Amniotic epithelial cell (primary cell): ENCODE results near the gene SYTL3.

Source experiments
- DNase-seq: peaks from one replicate; pipeline ENCODE4 v3.0.0-alpha.2; 2010; ENCODE audit warnings: low read depth

The SYTL3 gene

DNA sequence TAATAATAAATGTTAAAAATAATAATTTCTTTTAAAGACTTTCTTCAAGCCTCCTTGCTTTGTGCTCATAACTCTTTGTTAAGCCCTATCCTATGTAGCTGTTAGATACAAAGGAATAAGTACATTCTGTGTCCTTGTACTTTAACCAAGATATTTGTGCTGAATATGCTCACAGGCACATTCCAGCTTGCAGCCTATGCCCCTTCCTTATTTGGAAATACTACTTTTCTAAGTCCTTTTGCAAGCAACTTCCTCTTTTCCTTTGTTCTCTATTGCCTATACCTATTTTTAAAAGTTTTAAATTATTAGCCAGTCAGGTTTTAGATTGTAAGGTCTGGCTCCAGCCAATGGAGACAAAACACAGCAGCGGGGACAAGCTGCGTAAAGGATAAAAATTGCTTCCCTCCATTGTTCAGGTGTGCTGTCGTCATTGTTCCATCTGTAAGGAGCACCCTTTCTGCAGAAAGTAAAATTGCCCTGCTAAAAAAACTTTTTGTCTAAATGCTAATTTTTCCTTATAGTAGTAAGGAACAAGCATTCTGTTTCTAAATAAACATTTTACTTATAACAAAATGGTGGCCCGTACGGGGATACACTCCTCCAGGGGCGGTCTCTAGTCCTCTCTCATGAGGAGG, 80.2 kb downstream of the SYTL3 start:
- peak; percentile 34 for DNase-seq

DNA sequence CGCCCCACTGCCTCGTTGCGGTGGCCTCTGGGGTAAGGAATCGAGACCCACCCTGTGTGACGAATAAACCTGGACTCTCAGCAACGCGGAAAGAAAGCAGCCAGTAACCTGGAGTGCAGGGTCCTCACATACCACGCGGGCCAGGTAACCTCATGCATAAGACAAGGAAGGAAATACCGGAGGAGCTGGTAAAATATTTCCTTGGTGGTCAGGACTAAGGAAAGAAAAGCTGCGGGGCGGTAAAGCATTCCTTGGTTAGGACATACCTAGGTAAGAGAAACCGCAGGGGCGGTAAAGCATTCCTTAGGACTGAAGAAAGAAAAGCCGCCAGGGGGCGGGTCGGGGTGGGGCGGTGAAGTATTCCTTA, 80.7 kb downstream of the SYTL3 start:
- no peak for DNase-seq

- DNase-seq, result no peak
These were observed 85.2 kb downstream of the SYTL3 start for GRCh38 chr6:158735009-158735408.

DNA sequence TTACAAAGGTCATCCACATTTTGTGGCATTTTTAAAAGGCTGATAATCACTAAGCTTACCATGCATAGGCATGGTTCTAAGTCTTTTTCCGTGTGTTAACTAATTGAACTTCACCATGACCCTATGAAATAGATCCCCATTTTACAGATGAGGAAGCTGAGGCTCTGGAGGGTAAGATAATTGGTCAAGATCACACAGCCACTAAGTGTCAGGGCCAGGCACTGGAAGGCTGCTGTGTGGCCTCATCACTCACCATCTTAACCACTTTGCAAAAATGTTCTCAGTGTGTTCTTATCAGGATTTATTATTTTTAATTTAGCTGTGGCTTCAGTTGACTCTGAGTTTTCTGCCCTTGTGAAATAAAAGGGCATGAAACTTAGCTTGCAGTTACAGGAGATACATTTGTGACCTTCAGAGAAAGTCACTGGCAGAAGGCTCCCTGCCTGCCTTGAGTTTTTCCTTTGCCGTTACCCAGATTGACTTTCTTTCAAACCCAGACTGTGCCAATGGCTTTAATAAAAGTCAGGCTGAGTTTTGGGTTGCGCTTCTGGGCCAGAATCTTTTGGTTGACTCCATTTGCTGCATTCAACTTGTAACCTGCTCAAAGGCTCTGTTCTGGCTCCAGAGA, 87.3 kb downstream of the SYTL3 start:
- peak; percentile 67 for DNase-seq

DNA sequence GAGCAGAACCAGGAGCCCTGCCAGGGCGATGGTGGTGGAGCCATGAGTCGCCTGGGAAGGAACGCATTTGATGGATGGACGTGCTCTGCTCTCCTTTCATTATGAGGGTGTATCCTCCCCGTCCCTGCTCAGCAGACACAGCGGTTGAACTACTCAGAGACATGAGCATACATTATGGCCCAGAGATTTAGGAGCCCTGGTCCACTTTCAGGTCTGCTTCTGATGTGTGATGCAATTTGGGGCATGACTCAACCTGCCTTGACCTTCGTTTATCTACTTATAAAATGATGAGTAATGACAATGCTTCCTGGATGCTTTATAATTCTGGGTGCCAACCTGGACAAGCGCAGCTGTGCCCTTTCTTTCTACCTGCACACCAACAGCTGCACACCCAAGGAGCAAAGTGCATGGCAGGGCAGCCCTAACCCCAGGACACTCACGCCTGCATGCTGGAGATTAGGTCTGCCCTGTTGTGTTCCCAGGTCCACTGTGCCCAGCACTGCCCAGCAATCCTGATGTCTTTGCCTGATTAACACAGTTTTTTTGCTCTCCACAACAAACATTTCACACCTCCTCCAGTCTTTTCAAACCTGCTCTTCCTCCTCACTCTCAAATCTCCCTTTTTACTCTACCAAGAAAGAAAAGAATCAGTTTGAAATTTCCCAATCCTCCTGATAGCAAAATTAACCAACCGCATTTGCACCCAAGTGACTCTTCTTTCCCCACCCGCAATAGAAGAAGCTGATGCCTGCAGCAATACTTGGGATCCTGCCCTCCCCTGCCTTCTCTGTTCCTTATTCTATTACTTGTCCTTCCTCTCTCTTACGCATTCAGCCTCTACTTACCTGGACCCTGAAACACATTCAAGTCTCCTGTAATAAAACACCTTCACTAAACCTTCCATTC, 88.1 kb downstream of the SYTL3 start:
- DNase-seq, result peak; percentile 93

DNA sequence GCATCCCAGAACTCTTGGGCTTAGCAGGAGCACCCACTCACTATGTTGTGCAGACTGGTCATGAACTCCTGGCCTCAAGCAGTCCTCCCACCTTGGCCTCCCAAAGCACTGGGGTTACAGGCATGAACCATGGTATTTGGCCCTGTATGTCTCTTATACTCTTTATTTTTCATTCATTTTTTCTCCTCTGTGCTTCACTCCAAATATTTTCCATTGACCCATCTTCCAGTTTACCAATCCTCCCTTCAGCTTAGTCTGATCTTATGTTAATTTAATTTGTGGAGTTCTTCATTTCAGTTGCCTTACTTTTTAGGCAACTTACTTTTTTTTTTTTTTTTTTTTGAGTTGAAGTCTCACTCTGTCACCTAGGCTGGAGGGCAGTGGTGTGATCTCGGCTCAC, 89.8 kb downstream of the SYTL3 start:
- no peak for DNase-seq

DNA sequence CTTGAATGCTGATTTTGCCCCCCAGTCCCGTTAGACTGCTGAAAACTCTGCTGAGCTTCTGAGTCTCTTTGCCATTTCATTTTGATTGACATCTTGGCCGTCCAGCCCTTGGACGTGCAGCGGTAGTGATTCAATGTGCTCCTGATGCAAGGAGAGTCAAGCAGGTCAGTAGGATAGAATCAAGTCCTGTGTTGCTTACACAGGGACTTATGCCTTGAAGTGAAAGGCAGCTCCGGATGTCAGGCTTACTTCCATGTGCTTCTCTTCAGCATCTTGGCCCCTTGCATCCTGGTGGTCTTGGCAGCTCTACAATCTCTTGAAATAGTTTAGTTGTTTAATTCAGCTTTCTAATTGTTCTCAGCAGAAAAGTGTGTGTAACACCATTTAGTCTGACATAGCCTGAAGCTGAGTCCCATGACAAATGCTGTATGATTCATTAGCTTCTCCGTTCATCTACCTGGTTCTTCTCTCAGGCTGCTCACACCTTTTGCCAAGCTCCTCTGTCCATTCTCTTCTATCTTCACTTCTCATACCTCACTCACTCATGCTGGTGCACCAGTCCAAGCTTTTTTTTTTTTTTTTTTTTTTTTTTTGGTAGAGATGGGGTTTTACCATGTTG, 93.3 kb downstream of the SYTL3 start:
- no peak for DNase-seq

- DNase-seq, result peak; percentile 57
These were observed 95.2 kb downstream of the SYTL3 start for GRCh38 chr6:158744986-158745430.

DNA sequence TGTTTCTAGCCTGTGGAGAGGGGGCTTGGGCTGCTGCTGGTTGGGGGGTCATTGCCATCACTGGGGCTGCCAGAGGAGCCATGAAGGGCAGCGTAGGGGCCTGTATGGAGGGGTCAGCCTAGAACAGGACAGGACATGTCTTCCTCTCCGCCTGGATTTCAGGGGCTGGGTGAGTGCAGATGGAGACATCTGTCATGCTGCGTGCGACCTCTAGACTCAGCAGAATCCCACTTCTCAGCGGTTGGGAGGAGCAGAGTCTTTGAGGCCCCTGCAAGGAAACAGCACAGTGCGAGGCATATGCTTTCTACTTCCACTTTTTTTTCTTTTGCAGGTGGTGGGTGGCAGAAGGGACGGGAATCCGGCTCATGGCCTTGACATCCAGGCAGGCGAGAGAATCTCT, 101.4 kb downstream of the SYTL3 start:
- no peak for DNase-seq

DNA sequence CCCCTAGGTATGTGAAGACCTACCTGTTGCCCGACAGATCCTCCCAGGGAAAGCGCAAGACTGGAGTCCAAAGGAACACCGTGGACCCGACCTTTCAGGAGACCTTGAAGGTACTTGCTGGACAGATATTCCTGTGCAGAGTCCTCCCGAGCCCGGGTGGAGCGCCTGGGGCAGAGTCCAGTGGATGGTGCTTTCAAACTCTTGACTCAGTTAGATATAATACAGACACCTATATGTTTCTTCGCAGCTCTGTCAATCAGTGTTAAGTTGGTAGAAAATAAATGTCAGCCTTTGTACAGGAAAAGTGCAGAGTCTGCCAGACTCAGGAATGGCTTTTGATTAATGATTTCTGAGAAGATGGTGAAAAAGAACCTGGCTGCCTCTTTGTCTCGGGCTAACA, 102.1 kb downstream of the SYTL3 start:
- DNase-seq, result no peak

- DNase-seq, result no peak
These were observed 102.8 kb downstream of the SYTL3 start for GRCh38 chr6:158752613-158753012.

GRCh38 chr6:158753811-158754210, 104.0 kb downstream of the SYTL3 start:
- DNase-seq, result no peak

DNA sequence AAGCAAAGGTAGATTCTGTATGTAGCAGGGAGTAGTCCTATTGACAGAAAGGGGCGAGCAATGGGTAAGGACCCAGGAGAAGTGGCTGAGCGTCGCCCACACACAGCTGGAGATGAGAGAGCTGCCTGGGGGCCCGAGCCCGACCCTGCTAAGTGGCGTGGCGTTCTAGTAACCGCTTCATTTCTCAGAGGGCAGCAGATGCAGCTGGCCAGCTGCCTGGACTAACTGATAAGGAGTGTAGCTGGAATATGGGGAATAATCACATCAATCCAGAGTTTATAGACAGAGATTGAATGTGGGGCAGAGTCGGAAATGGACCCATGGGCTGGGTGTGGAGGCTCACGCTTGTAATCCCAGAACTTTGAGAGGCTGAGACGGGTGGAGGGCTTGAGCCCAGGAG, 104.9 kb downstream of the SYTL3 start:
- DNase-seq, result no peak

DNA sequence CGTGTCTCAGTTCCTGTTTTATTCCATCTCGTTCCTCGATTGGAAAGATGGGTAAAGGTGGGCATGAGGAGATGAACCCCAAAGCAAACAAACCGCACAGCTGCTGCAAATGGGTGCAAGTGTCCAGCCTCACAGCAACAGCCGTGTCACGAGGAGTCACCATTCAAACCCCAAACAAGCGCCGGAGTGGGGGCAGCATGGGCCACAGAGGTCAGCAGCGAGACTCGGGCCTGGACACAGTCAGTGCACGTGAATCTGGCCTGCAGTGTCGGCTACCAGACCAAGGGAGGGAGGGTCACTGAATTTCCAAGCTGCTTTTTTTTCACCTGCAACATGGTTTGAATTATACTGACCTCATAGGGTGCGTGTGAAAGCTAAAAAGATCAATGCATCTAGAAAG, 105.8 kb downstream of the SYTL3 start:
- no peak for DNase-seq

DNA sequence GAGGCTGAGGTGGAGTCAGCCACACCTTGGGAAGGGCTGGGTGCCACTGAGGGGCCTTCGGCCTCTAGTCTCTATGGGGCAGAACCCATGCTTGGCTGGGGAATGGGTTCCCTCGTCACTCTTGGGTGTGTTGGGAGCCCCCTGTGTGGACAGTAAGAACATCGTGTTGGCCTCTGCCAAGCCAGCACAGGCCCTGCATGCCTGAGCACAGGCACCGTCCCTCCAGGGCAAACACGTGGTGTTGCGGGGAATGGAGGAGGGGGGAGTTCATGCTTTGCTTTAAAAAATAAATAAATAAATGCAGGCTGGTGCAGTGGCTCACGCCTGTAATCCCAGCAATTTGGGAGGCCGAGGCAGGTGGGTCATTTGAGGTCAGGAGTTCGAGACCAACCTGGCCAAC, 106.3 kb downstream of the SYTL3 start:
- DNase-seq, result no peak

DNA sequence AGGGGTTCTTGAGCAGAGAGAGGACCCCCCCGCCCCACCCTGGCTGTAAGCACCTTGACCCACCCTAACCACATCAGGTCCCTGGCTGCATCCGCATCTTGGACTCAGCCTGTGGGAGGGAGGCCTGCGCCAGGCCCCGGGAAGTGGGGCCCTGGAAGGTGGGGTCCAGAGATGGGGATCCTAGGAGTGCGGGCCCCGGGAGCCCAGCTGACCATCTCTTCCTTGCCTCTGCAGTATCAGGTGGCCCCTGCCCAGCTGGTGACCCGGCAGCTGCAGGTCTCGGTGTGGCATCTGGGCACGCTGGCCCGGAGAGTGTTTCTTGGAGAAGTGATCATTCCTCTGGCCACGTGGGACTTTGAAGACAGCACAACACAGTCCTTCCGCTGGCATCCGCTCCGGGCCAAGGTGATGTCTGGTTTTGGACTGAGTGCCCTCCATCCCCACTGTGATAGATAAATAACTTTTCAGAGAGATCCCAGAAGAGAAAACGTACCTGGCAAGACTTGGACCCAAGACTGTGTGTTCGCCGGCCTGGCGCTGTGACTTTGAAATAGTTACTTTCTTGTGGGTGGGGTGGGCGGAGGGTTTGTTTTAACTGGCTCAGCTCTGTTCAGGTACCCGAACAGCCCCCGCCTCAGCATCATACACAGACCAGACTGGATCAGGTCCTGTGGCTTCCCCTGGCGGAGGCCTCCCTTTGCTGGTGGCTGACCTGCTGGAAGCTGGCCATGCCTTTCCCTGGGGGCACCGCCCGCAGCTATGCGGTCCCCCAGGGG, 107.3 kb downstream of the SYTL3 start:
- DNase-seq, result no peak

DNA sequence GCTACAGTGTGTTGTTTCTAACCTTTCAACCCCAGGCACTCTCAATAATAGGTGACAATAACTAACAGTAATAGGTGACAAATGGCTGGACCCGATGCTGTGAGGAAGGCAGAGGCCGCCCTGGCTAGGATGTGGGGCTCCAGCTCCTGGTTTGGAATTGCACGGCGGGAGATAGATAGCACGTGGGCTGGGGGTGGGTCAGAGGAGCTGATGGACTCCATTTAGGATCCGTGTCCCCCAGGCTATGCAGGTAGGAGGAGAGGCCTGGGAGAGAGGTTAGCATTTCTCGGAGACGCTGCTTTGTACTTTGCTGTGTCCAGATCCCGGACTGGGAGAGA, 107.9 kb downstream of the SYTL3 start:
- no peak for DNase-seq

- peak; percentile 77 for DNase-seq
These were observed 108.6 kb downstream of the SYTL3 start for GRCh38 chr6:158758451-158758860.

- DNase-seq, result no peak
These were observed 109.2 kb downstream of the SYTL3 start for GRCh38 chr6:158758941-158759479.

DNA sequence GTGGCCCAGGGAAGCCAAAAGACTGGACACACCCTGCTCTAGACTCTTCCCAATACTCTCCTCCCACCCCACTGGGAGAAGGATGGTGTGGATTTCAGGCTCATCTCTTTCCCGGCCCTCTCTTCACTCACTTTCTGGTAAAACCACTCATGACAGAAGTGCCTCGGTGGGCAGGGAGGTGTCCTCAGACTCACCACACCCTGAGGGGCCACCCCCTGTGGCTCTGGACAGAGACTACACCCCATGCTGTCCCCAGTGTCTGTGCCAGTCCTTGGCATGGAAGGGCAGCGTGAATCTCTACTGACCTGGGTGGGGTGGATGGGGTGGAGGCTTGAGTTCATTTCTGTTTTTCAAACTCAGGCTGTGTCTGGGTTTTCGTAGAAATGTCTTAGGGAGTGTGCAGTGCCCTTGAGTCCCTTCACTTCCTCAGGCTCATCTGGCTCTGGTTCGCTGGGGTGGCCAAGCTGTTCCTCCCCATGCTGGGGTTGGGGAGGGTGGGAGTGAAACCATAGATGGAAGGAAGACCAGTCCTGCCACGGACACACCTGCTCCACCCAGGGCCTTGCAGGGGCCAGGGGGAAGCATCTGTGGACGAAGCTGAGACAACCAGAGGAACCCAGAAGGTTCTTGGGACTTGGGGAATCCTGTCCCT, 110.2 kb downstream of the SYTL3 start:
- DNase-seq, result no peak

DNA sequence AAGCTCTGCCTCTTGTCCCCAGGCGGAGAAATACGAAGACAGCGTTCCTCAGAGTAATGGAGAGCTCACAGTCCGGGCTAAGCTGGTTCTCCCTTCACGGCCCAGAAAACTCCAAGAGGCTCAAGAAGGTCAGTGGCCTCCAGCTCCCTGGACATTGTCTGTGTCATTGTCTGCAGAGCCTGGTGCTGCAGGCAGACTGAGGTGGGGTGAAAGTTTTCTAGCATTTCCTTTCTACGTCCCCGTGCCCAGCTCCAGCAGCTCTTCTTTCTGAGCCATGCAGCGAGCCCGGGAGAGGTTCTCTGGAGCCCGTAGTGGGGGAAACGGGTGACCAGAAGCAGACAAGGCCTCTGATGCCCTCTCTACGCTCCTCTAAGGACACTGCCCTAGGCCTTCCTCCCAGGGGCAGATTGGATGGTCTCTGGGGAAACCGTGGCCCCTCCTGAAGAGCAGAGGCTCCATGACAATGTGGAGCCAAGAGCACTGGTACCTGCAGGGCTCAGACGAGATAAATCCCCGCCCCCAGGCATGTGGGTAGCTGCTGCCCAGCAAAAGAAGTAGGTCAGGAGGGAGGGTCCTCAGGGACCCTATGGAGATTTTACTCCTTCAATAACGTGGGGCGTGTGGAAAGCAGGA, 110.9 kb downstream of the SYTL3 start:
- DNase-seq, result no peak
